HG02763 (cell line): Measurements from ENCODE around the gene PNPLA7.

Experiments
- ATAC-seq: cut with Tn5 transposase; IDR thresholded peaks from one replicate; pipeline ENCODE4 v1.9.1; 2021; ENCODE audit warnings: mild to moderate bottlenecking, moderate library complexity; ENCODE audit not compliant: unreplicated experiment

Gene PNPLA7

GRCh38 chr9:137437691-137438590 lies 112.3 kb downstream of the PNPLA7 start:
- ATAC-seq, result no peak

- ATAC-seq, result no peak
Measured at GRCh38 chr9:137436761-137437600, 113.2 kb downstream of the PNPLA7 start.

- no peak for ATAC-seq
Measured at GRCh38 chr9:137435980-137436760, 114.0 kb downstream of the PNPLA7 start.

GRCh38 chr9:137435381-137435891 lies 114.8 kb downstream of the PNPLA7 start:
- no peak for ATAC-seq

GRCh38 chr9:137434498-137435380 lies 115.5 kb downstream of the PNPLA7 start:
- ATAC-seq, result no peak

- no peak for ATAC-seq
Measured at GRCh38 chr9:137433916-137434431, 116.2 kb downstream of the PNPLA7 start.

GRCh38 chr9:137433349-137433915 lies 116.8 kb downstream of the PNPLA7 start:
- no peak for ATAC-seq

GRCh38 chr9:137432687-137433348 lies 117.4 kb downstream of the PNPLA7 start:
- no peak for ATAC-seq

- ATAC-seq, result no peak
Measured at GRCh38 chr9:137431416-137431931, 118.7 kb downstream of the PNPLA7 start.

GRCh38 chr9:137430723-137431415 lies 119.3 kb downstream of the PNPLA7 start:
- ATAC-seq, result no peak

GRCh38 chr9:137429974-137430722 lies 120.1 kb downstream of the PNPLA7 start:
- no peak for ATAC-seq

GRCh38 chr9:137429546-137429890 lies 120.7 kb downstream of the PNPLA7 start:
- no peak for ATAC-seq

- ATAC-seq, result no peak
Measured at GRCh38 chr9:137428841-137429545, 121.2 kb downstream of the PNPLA7 start.

GRCh38 chr9:137428311-137428630 lies 121.9 kb downstream of the PNPLA7 start:
- no peak for ATAC-seq

GRCh38 chr9:137427454-137428310 lies 122.5 kb downstream of the PNPLA7 start:
- no peak for ATAC-seq
